Stomach smooth muscle (tissue), 2 donors: ENCODE measurements around the gene HOXC13.

ENCODE experiments used
- H3K27ac ChIP-seq: one replicate; pipeline ENCODE4 v1.7.0; 2013; ENCODE audit warnings: mild to moderate bottlenecking, low read length, inconsistent platforms
- H3K27me3 ChIP-seq, 2 donors: one replicate each; pipeline ENCODE4 v1.7.0; 2013; ENCODE audit warnings: low read length in 2 of 2; ENCODE audit not compliant: insufficient read depth in 2 of 2, control insufficient read depth in 1 of 2
- H3K36me3 ChIP-seq, 2 donors: one replicate each; pipeline ENCODE4 v1.7.0; 2013; ENCODE audit warnings: low read length in 2 of 2; ENCODE audit not compliant: control insufficient read depth in 2 of 2, insufficient read depth in 2 of 2
- H3K4me1 ChIP-seq: one replicate; pipeline ENCODE4 v1.7.0; 2013; ENCODE audit warnings: low read length; ENCODE audit not compliant: control insufficient read depth, insufficient read depth
- H3K4me3 ChIP-seq, 2 donors: one replicate each; pipeline ENCODE4 v1.7.0; 2013; ENCODE audit warnings: low read length in 2 of 2
- H3K9ac ChIP-seq, 2 donors: one replicate each; pipeline ENCODE4 v1.7.0; 2013; ENCODE audit warnings: low read length in 2 of 2, mild to moderate bottlenecking in 1 of 2
- H3K9me3 ChIP-seq, 2 donors: one replicate each; pipeline ENCODE4 v1.7.0; 2013; ENCODE audit warnings: low read length in 2 of 2; ENCODE audit not compliant: control insufficient read depth in 2 of 2
- donor health status: healthy.
- donor health status: Pancreatic carcinoma.

Gene HOXC13

GRCh38 chr12:53928054-53928835, 10.4 kb upstream of the HOXC13 start:
- H3K9me3 ChIP-seq = peaks cover 0 to 5% of the 10 kb centered on the region in 2 donors
- H3K27ac ChIP-seq = no peak overlapping the region
- H3K4me3 ChIP-seq = no peak overlapping the region
- no peaks in the 10 kb centered on the region for H3K36me3 ChIP-seq
- H3K4me1 ChIP-seq = peaks cover 10% of the 10 kb centered on the region
- H3K27me3 ChIP-seq = peaks cover 79 to 81% of the 10 kb centered on the region in 2 donors
- H3K9ac ChIP-seq = no peak overlapping the region

- Histone ChIP-seq H3K4me3 (no peak overlapping the region), H3K4me1 (peaks cover 10% of the 10 kb centered on the region), H3K27me3 (peaks cover 85% of the 10 kb centered on the region in 2 donors), H3K27ac (no peak overlapping the region), H3K9me3 (peaks cover 0 to 5% of the 10 kb centered on the region in 2 donors), H3K9ac (no peak overlapping the region), H3K36me3 (no peaks in the 10 kb centered on the region)
Measured at GRCh38 chr12:53929527-53929926, 9.1 kb upstream of the HOXC13 start.

GRCh38 chr12:53930591-53931255, 7.9 kb upstream of the HOXC13 start:
- Histone ChIP-seq H3K36me3 (no peaks in the 10 kb centered on the region), H3K27me3 (peaks cover 84 to 86% of the 10 kb centered on the region in 2 donors), H3K9me3 (peaks cover 0 to 5% of the 10 kb centered on the region in 2 donors), H3K9ac (no peak overlapping the region), H3K4me3 (no peak overlapping the region), H3K27ac (no peak overlapping the region), H3K4me1 (peaks cover 10% of the 10 kb centered on the region)

- Histone ChIP-seq H3K4me3 (no peak overlapping the region), H3K4me1 (peaks cover 10% of the 10 kb centered on the region), H3K27me3 (peaks cover 82 to 86% of the 10 kb centered on the region in 2 donors), H3K27ac (no peak overlapping the region), H3K9ac (no peak overlapping the region), H3K9me3 (peaks cover 0 to 2% of the 10 kb centered on the region in 2 donors), H3K36me3 (no peaks in the 10 kb centered on the region)
Measured at GRCh38 chr12:53931844-53932581, 6.6 kb upstream of the HOXC13 start.

- H3K27me3 ChIP-seq = peaks cover 86% of the 10 kb centered on the region in 2 donors
- H3K36me3 ChIP-seq = no peaks in the 10 kb centered on the region
- H3K4me1 ChIP-seq = peaks cover 4% of the 10 kb centered on the region
- H3K27ac ChIP-seq = no peak overlapping the region
- peaks cover 0 to 2% of the 10 kb centered on the region in 2 donors for H3K9me3 ChIP-seq
- H3K4me3 ChIP-seq = no peak overlapping the region
- no peak overlapping the region for H3K9ac ChIP-seq
Measured at GRCh38 chr12:53932915-53933314, 5.7 kb upstream of the HOXC13 start.

GRCh38 chr12:53935383-53936341, 3.0 kb upstream of the HOXC13 start:
- Histone ChIP-seq H3K27ac (no peak overlapping the region), H3K4me3 (peak overlapping the region in 1 of 2 donors; percentile 15), H3K4me1 (peaks cover 6% of the 10 kb centered on the region), H3K9ac (no peak overlapping the region), H3K36me3 (no peaks in the 10 kb centered on the region), H3K9me3 (peaks cover 0 to 2% of the 10 kb centered on the region in 2 donors), H3K27me3 (peaks cover 83 to 86% of the 10 kb centered on the region in 2 donors)

GRCh38 chr12:53937099-53937498, 1.5 kb upstream of the HOXC13 start:
- no peak overlapping the region for H3K4me3 ChIP-seq
- H3K27ac ChIP-seq = no peak overlapping the region
- H3K27me3 ChIP-seq = peaks cover 82 to 90% of the 10 kb centered on the region in 2 donors
- H3K9ac ChIP-seq = no peak overlapping the region
- peaks cover 6% of the 10 kb centered on the region for H3K4me1 ChIP-seq
- no peaks in the 10 kb centered on the region for H3K36me3 ChIP-seq
- no peaks in the 10 kb centered on the region for H3K9me3 ChIP-seq

GRCh38 chr12:53937596-53938325, 870 bp upstream of the HOXC13 start:
- no peak overlapping the region for H3K9ac ChIP-seq
- peaks cover 80 to 94% of the 10 kb centered on the region in 2 donors for H3K27me3 ChIP-seq
- peaks cover 6% of the 10 kb centered on the region for H3K4me1 ChIP-seq
- no peak overlapping the region for H3K27ac ChIP-seq
- no peak overlapping the region for H3K4me3 ChIP-seq
- no peaks in the 10 kb centered on the region for H3K9me3 ChIP-seq
- no peaks in the 10 kb centered on the region for H3K36me3 ChIP-seq

- no peak overlapping the region for H3K4me3 ChIP-seq
Measured at GRCh38 chr12:53939141-53940108, 794 bp downstream of the HOXC13 start.

More at GRCh38 chr12:53939141-53940108, 794 bp downstream of the HOXC13 start:
- no peaks in the 10 kb centered on the region for H3K9me3 ChIP-seq
- H3K36me3 ChIP-seq = no peaks in the 10 kb centered on the region
- no peak overlapping the region for H3K27ac ChIP-seq
- H3K27me3 ChIP-seq = peaks cover 72 to 94% of the 10 kb centered on the region in 2 donors
- H3K9ac ChIP-seq = no peak overlapping the region
- peaks cover 6% of the 10 kb centered on the region for H3K4me1 ChIP-seq
